IMR-90 (cell line): ENCODE results near the gene CPNE9. TPM values are rescaled to one million over a fixed set of nuclear protein-coding genes. Genes with fewer than 3 reads are reported as not detected.

Source experiments
- ATAC-seq: fragments of 200-7000 bp; cut with Tn5 transposase; 2 replicates; pipeline ENCODE4 v1.9.1; 2020; ENCODE audit warnings: low read depth, mild to moderate bottlenecking, moderate library complexity
- BruUV-seq: library from RNA; stranded (reverse); fragments of 400-500 nt; replicated peaks from 2 replicates; lab custom pipeline; 2021; lab: Mats Ljungman, UMichigan
- CTCF ChIA-PET: fragments of 300-600 bp; formaldehyde crosslinking; extraction: SDS; loops from one replicate; lab custom pipeline; 2021; ENCODE audit warnings: antibody characterized with exemption; lab: Yijun Ruan, JAX
- POLR2A ChIA-PET: fragments of 300-600 bp; sonication (Branson Sonifier 250); formaldehyde crosslinking; loops from one replicate; lab custom pipeline; 2022; ENCODE audit warnings: antibody characterized with exemption; ENCODE audit not compliant: unreplicated experiment; lab: Charles Lee
- DNase-seq: peaks from one replicate; pipeline ENCODE4 v3.0.0; 2013
- H2AFZ ChIP-seq: replicated peaks from 2 replicates; pipeline ENCODE3; 2013; ENCODE audit warnings: low read length, mild to moderate bottlenecking; ENCODE audit not compliant: poor library complexity
- H2AK5ac ChIP-seq: 2 replicates; pipeline ENCODE4 v1.6.1; 2013; ENCODE audit warnings: low read depth, low read length, inconsistent platforms
- H2AK9ac ChIP-seq: replicated peaks from 2 replicates; pipeline ENCODE3; 2013; ENCODE audit warnings: mild to moderate bottlenecking, low read depth, low read length, moderate library complexity; ENCODE audit not compliant: poor library complexity
- H2BK120ac ChIP-seq: 2 replicates; pipeline ENCODE4 v1.6.1; 2013; ENCODE audit warnings: low read depth, low read length, inconsistent platforms
- H2BK15ac ChIP-seq: 3 replicates; pipeline ENCODE4 v1.6.1; 2013; ENCODE audit warnings: low read depth, low read length, inconsistent platforms
- H2BK20ac ChIP-seq: 2 replicates; pipeline ENCODE4 v1.6.1; 2013; ENCODE audit warnings: low read depth, mild to moderate bottlenecking, inconsistent platforms, low read length, moderate library complexity
- H2BK5ac ChIP-seq: 2 replicates; pipeline ENCODE4 v1.6.1; 2013; ENCODE audit warnings: mild to moderate bottlenecking, low read depth, low read length, inconsistent platforms; ENCODE audit not compliant: poor library complexity, severe bottlenecking
- H3K14ac ChIP-seq: replicated peaks from 2 replicates; pipeline ENCODE4 v1.6.1; 2013; ENCODE audit warnings: low read depth, low read length, inconsistent platforms
- H3K18ac ChIP-seq: 2 replicates; pipeline ENCODE4 v1.6.1; 2013; ENCODE audit warnings: low read depth, low read length, control low read depth
- H3K23ac ChIP-seq: 2 replicates; pipeline ENCODE4 v1.6.1; 2013; ENCODE audit warnings: low read depth, low read length, inconsistent platforms
- H3K27ac ChIP-seq: 2 replicates; pipeline ENCODE4 v1.5.1; 2013; ENCODE audit warnings: mild to moderate bottlenecking, control low read depth, low read length; ENCODE audit not compliant: insufficient read depth
- H3K27me3 ChIP-seq: 2 replicates; pipeline ENCODE4 v1.6.1; 2013; ENCODE audit warnings: low read length; ENCODE audit not compliant: control insufficient read depth, insufficient read depth
- H3K36me3 ChIP-seq: 2 replicates; pipeline ENCODE4 v1.6.1; 2013; ENCODE audit warnings: low read length, mixed read lengths; ENCODE audit not compliant: control insufficient read depth, insufficient read depth
- H3K4ac ChIP-seq: 2 replicates; pipeline ENCODE4 v1.6.1; 2013; ENCODE audit warnings: low read depth, low read length, inconsistent platforms
- H3K4me1 ChIP-seq: 2 replicates; pipeline ENCODE4 v1.6.1; 2013; ENCODE audit warnings: low read length, mixed read lengths; ENCODE audit not compliant: control insufficient read depth, insufficient read depth
- H3K4me2 ChIP-seq: 2 replicates; pipeline ENCODE4 v1.6.1; 2013; ENCODE audit warnings: low read depth, mild to moderate bottlenecking, control low read depth, low read length, moderate library complexity
- H3K4me3 ChIP-seq: 2 replicates; pipeline ENCODE4 v1.5.1; 2013; ENCODE audit warnings: low read depth, mild to moderate bottlenecking, control low read depth, low read length, moderate library complexity; ENCODE audit not compliant: insufficient read depth
- H3K56ac ChIP-seq: 2 replicates; pipeline ENCODE4 v1.6.1; 2013; ENCODE audit warnings: low read length, inconsistent platforms; ENCODE audit not compliant: insufficient read depth; ENCODE audit errors: extremely low read depth
- H3K79me1 ChIP-seq, 2 experiments: 2 replicates each; pipeline ENCODE4 v1.6.1; 2013; ENCODE audit warnings: low read length in 2 of 2, inconsistent platforms in 1 of 2, low read depth in 1 of 2
- H3K9ac ChIP-seq: 2 replicates; pipeline ENCODE4 v1.6.1; 2013; ENCODE audit warnings: low read depth, low read length, control low read depth
- H3K9me1 ChIP-seq: 2 replicates; pipeline ENCODE4 v1.6.1; 2013; ENCODE audit warnings: low read length, inconsistent platforms; ENCODE audit not compliant: insufficient read depth
- H3K9me3 ChIP-seq: 2 replicates; pipeline ENCODE4 v1.6.1; 2013; ENCODE audit warnings: low read length; ENCODE audit not compliant: control insufficient read depth, insufficient read depth
- H4K20me1 ChIP-seq: 2 replicates; pipeline ENCODE4 v1.6.1; 2013; ENCODE audit warnings: low read length, inconsistent platforms; ENCODE audit not compliant: insufficient read depth
- H4K5ac ChIP-seq: 2 replicates; pipeline ENCODE4 v1.6.1; 2013; ENCODE audit warnings: mild to moderate bottlenecking, low read depth, low read length, control low read depth
- H4K8ac ChIP-seq, 2 experiments: 2 replicates each; pipeline ENCODE4 v1.6.1; 2013; ENCODE audit warnings: low read depth in 2 of 2, low read length in 2 of 2, control low read depth in 1 of 2, inconsistent platforms in 1 of 2
- H4K91ac ChIP-seq: 2 replicates; pipeline ENCODE4 v1.6.1; 2013; ENCODE audit warnings: low read depth, low read length, inconsistent platforms; ENCODE audit not compliant: insufficient read depth
- BHLHE40 ChIP-seq: fragments of 150-350 bp; IDR thresholded peaks from 2 replicates; pipeline ENCODE4 v1.6.1; 2016; ENCODE audit warnings: mild to moderate bottlenecking, low read depth, low read length
- CEBPB ChIP-seq: IDR thresholded peaks from 2 replicates; pipeline ENCODE4 v1.6.1; 2012; ENCODE audit warnings: low read depth, low read length, improper control_type of control experiment
- CHD1 ChIP-seq: IDR thresholded peaks from 2 replicates; pipeline ENCODE4 v1.6.1; 2012; ENCODE audit warnings: low read depth, low read length, improper control_type of control experiment
- FOS ChIP-seq: fragments of 150-350 bp; IDR thresholded peaks from 2 replicates; pipeline ENCODE4 v1.6.1; 2016; ENCODE audit warnings: low read depth, low read length
- MAFK ChIP-seq: IDR thresholded peaks from 2 replicates; pipeline ENCODE4 v1.6.1; 2012; ENCODE audit warnings: low read depth, low read length, improper control_type of control experiment
- MAZ ChIP-seq: IDR thresholded peaks from 2 replicates; pipeline ENCODE4 v1.6.1; 2012; ENCODE audit warnings: low read depth, mild to moderate bottlenecking, low read length, improper control_type of control experiment, moderate library complexity, borderline replicate concordance
- MXI1 ChIP-seq: IDR thresholded peaks from 2 replicates; pipeline ENCODE4 v1.6.1; 2012; ENCODE audit warnings: low read depth, mild to moderate bottlenecking, low read length, moderate library complexity, borderline replicate concordance
- NFE2L2 ChIP-seq: fragments of 150-350 bp; IDR thresholded peaks from 2 replicates; pipeline ENCODE4 v1.6.1; 2016; ENCODE audit warnings: low read depth, mild to moderate bottlenecking, low read length
- POLR2A ChIP-seq: IDR thresholded peaks from 2 replicates; pipeline ENCODE4 v1.6.1; 2012; ENCODE audit warnings: mild to moderate bottlenecking, low read depth, low read length
- RAD21 ChIP-seq: IDR thresholded peaks from 2 replicates; pipeline ENCODE4 v1.6.1; 2012; ENCODE audit warnings: low read length, improper control_type of control experiment
- RCOR1 ChIP-seq: IDR thresholded peaks from 2 replicates; pipeline ENCODE4 v1.6.1; 2012; ENCODE audit warnings: mild to moderate bottlenecking, low read length, improper control_type of control experiment; ENCODE audit not compliant: insufficient replicate concordance
- RFX5 ChIP-seq: IDR thresholded peaks from 2 replicates; pipeline ENCODE4 v1.8.0; 2012; ENCODE audit warnings: low read depth, mild to moderate bottlenecking, low read length, moderate library complexity
- SMC3 ChIP-seq: fragments of 150-350 bp; IDR thresholded peaks from 2 replicates; pipeline ENCODE4 v1.6.1; 2016; ENCODE audit warnings: low read depth, mild to moderate bottlenecking, antibody characterized with exemption, low read length, moderate library complexity
- WGBS, 2 experiments: methylation state at CpG; one replicate each; pipeline versions ENCODE4 v1.1.5 to v1.1.7; 2013; ENCODE audit warnings: missing lambda C conversion rate in 2 of 2; ENCODE audit not compliant: insufficient read length in 1 of 2; ENCODE audit errors: extremely low coverage in 2 of 2; 5-methylcytosine and 5-hydroxymethylcytosine counted together
- dilution Hi-C: fragments of 300-500 bp; cut with HindIII; formaldehyde crosslinking; loops from one replicate; pipeline ENCODE4 v1.14.3; 2018; ENCODE audit warnings: low sequenced_read_pairs; ENCODE audit not compliant: unreplicated experiment
- in situ Hi-C: fragments of 300-500 bp; cut with MboI; formaldehyde crosslinking; loops from 3 replicates; pipeline ENCODE4 v1.14.3; 2019; ENCODE audit warnings: low sequenced_read_pairs, inconsistent platforms, mixed read lengths
- intact Hi-C: fragments of 100-400 bp; cut with micrococcal nuclease; formaldehyde crosslinking; loops from 2 replicates; pipeline ENCODE4 v1.10.0; 2022
- polyA plus RNA-seq, 3 experiments: library from polyadenylated mRNA; depleted of rRNA; stranded (reverse); fragments of >200 nt; gene quantifications; 2 replicates each; pipeline ENCODE4 v1.2.3, GENCODE V29; 2012; ENCODE audit warnings: low replicate concordance in 1 of 3
- total RNA-seq: library from RNA; depleted of rRNA; stranded (reverse); fragments of >200 nt; gene quantifications from 2 replicates; pipeline ENCODE4 v1.2.3, GENCODE V29; 2012
- TF ChIP-seq, protein P1 (sequence below): conservative IDR thresholded peaks from 2 replicates; pipeline ENCODE4 v1.5.1; 2012; ENCODE audit warnings: mild to moderate bottlenecking, low read depth, low read length, improper control_type of control experiment
- TF ChIP-seq, protein P2 (sequence below): fragments of 150-350 bp; IDR thresholded peaks from 2 replicates; pipeline ENCODE4 v1.6.1; 2016; ENCODE audit warnings: low read depth, mild to moderate bottlenecking, low read length, moderate library complexity, borderline replicate concordance
- TF ChIP-seq, protein P3 (sequence below): fragments of 150-350 bp; IDR thresholded peaks from 2 replicates; pipeline ENCODE4 v1.6.1; 2017; ENCODE audit warnings: mild to moderate bottlenecking, antibody characterized with exemption, low read length, low read depth

The CPNE9 gene
- total and polyA plus RNA-seq, 2 of the 4 experiments (the other 2 are of a cell fraction): not detected

DNA sequence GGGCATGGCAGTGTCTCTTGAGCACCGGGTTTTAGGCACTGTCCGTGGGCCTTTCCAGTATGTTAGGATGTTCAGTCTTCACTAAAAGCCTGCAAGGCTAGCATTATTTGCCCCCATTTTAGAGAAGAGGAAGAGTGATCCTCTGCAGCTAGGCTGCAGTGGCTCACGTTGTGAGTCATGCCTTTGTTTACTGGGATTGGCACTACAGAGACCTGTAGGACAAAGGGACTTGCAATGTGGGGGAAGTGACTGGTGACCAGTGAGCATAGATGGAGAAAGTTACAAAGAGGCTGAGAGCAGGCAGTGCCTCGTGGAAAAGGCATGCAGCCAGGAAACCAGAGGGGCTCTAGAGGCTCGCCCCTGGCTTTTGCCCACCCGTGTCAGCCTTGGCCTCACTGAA, 26.8 kb upstream of the CPNE9 start:
- H3K9ac ChIP-seq: no peak overlapping the region
- H3K4me3 ChIP-seq: no peak overlapping the region
- H2BK120ac ChIP-seq: no peak overlapping the region
- dilution Hi-C loops: no loop called here
- no peak overlapping the region for H2AK5ac ChIP-seq
- no peak overlapping the region for H3K56ac ChIP-seq
- H3K36me3 ChIP-seq: peaks cover 61% of the 10 kb centered on the region
- no peaks in the 10 kb centered on the region for H3K79me1 ChIP-seq
- no peak overlapping the region for H4K91ac ChIP-seq
- no peak overlapping the region for H2AFZ ChIP-seq
- ChIA-PET CTCF (no interaction called here), POLR2A (no interaction called here)
- no peak for TF ChIP-seq CEBPB
- no peak for TF ChIP-seq NFE2L2
- TF ChIP-seq, protein P1, sequence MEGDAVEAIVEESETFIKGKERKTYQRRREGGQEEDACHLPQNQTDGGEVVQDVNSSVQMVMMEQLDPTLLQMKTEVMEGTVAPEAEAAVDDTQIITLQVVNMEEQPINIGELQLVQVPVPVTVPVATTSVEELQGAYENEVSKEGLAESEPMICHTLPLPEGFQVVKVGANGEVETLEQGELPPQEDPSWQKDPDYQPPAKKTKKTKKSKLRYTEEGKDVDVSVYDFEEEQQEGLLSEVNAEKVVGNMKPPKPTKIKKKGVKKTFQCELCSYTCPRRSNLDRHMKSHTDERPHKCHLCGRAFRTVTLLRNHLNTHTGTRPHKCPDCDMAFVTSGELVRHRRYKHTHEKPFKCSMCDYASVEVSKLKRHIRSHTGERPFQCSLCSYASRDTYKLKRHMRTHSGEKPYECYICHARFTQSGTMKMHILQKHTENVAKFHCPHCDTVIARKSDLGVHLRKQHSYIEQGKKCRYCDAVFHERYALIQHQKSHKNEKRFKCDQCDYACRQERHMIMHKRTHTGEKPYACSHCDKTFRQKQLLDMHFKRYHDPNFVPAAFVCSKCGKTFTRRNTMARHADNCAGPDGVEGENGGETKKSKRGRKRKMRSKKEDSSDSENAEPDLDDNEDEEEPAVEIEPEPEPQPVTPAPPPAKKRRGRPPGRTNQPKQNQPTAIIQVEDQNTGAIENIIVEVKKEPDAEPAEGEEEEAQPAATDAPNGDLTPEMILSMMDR: no peak
- TF ChIP-seq POLR2A: no peak
- no peak for TF ChIP-seq FOS
- TF ChIP-seq BHLHE40: no peak
- no peak for TF ChIP-seq RCOR1
- TF ChIP-seq MAFK: no peak
- no peak for TF ChIP-seq MAZ
- TF ChIP-seq, protein P2, sequence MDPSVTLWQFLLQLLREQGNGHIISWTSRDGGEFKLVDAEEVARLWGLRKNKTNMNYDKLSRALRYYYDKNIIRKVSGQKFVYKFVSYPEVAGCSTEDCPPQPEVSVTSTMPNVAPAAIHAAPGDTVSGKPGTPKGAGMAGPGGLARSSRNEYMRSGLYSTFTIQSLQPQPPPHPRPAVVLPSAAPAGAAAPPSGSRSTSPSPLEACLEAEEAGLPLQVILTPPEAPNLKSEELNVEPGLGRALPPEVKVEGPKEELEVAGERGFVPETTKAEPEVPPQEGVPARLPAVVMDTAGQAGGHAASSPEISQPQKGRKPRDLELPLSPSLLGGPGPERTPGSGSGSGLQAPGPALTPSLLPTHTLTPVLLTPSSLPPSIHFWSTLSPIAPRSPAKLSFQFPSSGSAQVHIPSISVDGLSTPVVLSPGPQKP: no peak
- no peak for TF ChIP-seq SMC3
- TF ChIP-seq RFX5: no peak
- no peak for TF ChIP-seq RAD21
- TF ChIP-seq CHD1: no peak
- TF ChIP-seq, protein P3, sequence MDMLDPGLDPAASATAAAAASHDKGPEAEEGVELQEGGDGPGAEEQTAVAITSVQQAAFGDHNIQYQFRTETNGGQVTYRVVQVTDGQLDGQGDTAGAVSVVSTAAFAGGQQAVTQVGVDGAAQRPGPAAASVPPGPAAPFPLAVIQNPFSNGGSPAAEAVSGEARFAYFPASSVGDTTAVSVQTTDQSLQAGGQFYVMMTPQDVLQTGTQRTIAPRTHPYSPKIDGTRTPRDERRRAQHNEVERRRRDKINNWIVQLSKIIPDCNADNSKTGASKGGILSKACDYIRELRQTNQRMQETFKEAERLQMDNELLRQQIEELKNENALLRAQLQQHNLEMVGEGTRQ: no peak
- no peak for TF ChIP-seq MXI1
- no peaks in the 10 kb centered on the region for H3K27me3 ChIP-seq
- peaks cover 6% of the 10 kb centered on the region for H3K9me1 ChIP-seq
- H3K9me3 ChIP-seq: no peaks in the 10 kb centered on the region
- 0 out of 2 replicates have a peak overlapping the region, but pooled peaks have one; percentile 16 for H3K14ac ChIP-seq
- peak overlapping the region; percentile 74 for H2AK9ac ChIP-seq
- H3K4me2 ChIP-seq: no peak overlapping the region
- H4K5ac ChIP-seq: no peak overlapping the region
- H3K23ac ChIP-seq: no peak overlapping the region
- no peaks in the 10 kb centered on the region; the same call in 1 of the 2 replicates for H4K20me1 ChIP-seq
- no TSS peak for BruUV-seq
- H2BK15ac ChIP-seq: no peak overlapping the region
- intact Hi-C loops: no loop called here
- no peak overlapping the region for H2BK5ac ChIP-seq
- no peak overlapping the region for H2BK20ac ChIP-seq
- peak; percentile 57; the same call in 1 of the 2 replicates for ATAC-seq
- no peak overlapping the region for H4K8ac ChIP-seq
- peak; percentile 26 for DNase-seq
- H3K4ac ChIP-seq: no peak overlapping the region
- 87% methylated on average over 3 of the region's 6 CpGs; no CpG with 5 or more reads in 1 of the 2 experiments for WGBS, 2 experiments
- H3K27ac ChIP-seq: no peak overlapping the region
- H3K4me1 ChIP-seq: peaks cover 3% of the 10 kb centered on the region; the same call in 1 of the 2 replicates
- in situ Hi-C loops: no loop called here
- H3K18ac ChIP-seq: no peak overlapping the region
